HFF-Myc (cell line): ENCODE data around the gene TRIP11.

ENCODE experiments used
- DNase-seq: peaks from one replicate; pipeline ENCODE4 v3.0.0-alpha.2; 2011; ENCODE audit warnings: low read depth; ENCODE audit errors: extremely low read depth
- H3K4me3 ChIP-seq: replicated peaks from 2 replicates; pipeline ENCODE4 v1.5.1; 2011; ENCODE audit warnings: low read depth, mild to moderate bottlenecking, control low read depth, low read length
- TF ChIP-seq, protein P1 (sequence below): IDR thresholded peaks from 2 replicates; pipeline ENCODE4 v1.5.1; 2012; ENCODE audit warnings: mild to moderate bottlenecking, low read depth, low read length, control low read depth; ENCODE audit errors: missing control alignments

The TRIP11 gene

DNA sequence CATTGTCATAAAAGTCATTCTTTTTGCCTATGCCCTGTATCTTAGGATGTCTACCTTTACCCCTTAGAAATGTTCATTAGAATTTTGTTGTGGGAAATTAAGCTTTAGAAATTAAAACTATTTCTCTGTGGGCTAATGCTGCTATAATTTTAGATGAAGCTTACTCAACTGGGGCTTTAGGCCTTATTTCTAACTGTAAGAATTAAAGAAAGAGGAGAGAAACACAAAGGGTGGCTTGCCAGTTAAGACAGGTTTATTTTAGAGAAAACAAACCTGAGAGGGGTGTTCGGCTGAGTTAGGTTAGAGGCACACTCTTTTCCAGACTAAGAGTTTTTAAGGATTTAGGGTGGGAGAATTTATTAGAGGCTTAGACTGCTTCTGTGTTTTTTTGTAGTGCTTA, 6.4 kb downstream of the TRIP11 start:
- DNase-seq, result no peak
- TF ChIP-seq, protein P1, sequence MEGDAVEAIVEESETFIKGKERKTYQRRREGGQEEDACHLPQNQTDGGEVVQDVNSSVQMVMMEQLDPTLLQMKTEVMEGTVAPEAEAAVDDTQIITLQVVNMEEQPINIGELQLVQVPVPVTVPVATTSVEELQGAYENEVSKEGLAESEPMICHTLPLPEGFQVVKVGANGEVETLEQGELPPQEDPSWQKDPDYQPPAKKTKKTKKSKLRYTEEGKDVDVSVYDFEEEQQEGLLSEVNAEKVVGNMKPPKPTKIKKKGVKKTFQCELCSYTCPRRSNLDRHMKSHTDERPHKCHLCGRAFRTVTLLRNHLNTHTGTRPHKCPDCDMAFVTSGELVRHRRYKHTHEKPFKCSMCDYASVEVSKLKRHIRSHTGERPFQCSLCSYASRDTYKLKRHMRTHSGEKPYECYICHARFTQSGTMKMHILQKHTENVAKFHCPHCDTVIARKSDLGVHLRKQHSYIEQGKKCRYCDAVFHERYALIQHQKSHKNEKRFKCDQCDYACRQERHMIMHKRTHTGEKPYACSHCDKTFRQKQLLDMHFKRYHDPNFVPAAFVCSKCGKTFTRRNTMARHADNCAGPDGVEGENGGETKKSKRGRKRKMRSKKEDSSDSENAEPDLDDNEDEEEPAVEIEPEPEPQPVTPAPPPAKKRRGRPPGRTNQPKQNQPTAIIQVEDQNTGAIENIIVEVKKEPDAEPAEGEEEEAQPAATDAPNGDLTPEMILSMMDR, result no peak
- no peak overlapping the region for H3K4me3 ChIP-seq

DNA sequence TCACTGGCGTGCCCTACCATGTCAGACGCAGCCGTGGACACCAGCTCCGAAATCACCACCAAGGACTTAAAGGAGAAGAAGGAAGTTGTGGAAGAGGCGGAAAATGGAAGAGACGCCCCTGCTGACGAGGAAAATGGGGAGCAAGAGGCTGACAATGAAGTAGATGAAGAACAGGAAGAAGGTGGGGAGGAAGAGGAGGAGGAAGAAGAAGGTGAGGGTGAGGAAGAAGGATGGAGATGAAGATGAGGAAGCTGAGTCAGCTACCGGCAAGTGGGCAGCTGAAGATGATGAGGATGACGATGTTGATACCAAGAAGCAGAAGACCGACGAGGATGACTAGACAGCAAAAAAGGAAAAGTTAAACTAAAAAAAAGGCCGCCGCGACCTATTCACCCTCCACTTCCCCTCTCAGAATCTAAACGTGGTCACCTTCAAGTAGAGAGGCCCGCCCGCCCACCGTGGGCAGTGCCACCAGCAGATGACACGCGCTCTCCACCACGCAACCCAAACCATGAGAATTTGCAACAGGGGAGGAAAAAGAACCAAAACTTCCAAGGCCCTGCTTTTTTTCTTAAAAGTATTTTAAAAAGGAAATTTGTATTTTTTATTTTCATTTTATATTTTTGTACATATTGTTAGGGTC, 13.2 kb downstream of the TRIP11 start:
- no peak for DNase-seq
- no peak overlapping the region for H3K4me3 ChIP-seq
- TF ChIP-seq, protein P1, result no peak

DNA sequence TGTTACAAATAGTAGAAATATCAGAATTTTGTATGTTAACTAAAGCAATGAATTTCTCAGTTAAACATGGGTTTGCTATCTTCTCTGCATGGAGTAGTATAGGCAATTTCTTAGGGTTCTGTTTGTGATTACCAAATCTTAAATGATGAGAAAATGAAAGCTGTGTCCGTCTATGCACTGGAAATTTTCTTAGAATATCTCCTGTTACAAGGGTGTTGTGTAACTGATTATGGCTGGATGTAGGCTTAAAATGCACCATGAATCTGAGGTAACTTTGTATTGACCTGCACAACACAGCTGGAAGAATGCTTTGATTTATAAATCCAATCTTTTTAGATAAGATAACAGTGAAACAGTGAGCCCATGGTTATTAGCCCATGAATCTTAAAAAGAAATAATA, 17.8 kb downstream of the TRIP11 start:
- no peak overlapping the region for H3K4me3 ChIP-seq
- TF ChIP-seq, protein P1, result no peak
- DNase-seq, result no peak

GRCh38 chr14:92021523-92021922, 18.3 kb downstream of the TRIP11 start:
- no peak overlapping the region for H3K4me3 ChIP-seq
- TF ChIP-seq, protein P1, result no peak

GRCh38 chr14:92014040-92014439, 25.8 kb downstream of the TRIP11 start:
- TF ChIP-seq, protein P1, result no peak
- no peak overlapping the region for H3K4me3 ChIP-seq
- DNase-seq, result no peak

More at GRCh38 chr14:92021523-92021922, 18.3 kb downstream of the TRIP11 start:
- no peak for DNase-seq

DNA sequence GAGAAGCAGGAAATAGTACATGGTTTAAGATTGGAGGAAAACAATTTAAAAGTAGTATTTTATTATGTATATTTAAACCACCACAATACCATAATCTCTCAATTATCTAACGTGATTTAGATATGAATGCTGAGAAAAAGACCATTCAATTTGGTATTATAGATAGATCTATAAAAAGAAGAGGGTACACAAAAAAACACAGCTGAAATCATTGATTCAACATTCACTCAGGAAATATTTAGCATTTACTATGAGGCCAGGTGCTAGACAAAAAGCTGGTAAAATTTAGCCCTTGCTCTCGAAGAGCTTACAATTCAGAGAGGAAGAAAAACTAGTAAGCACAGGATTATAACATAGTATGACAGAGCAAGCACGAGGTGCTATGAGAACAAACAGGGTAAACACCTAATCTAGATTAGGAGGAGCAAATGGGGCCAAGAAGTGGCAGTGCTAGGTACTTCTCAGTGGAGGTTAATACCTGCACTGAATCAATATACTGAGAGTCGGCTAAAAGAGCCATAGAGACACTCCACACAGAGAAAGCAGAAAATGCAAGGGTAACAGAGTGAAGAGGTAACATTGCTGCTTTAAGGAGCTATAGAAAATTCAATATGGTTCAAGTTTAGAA, 27.6 kb downstream of the TRIP11 start:
- TF ChIP-seq, protein P1, result no peak
- no peak for DNase-seq

GRCh38 chr14:92010644-92011043, 29.2 kb downstream of the TRIP11 start:
- no peak overlapping the region for H3K4me3 ChIP-seq
- TF ChIP-seq, protein P1, result no peak
- no peak for DNase-seq

More for the DNA sequence above, 27.6 kb downstream of the TRIP11 start:
- no peak overlapping the region for H3K4me3 ChIP-seq
